ENCODE results near the gene PVALB. TPM values are rescaled to one million over a fixed set of nuclear protein-coding genes. Genes with fewer than 3 reads are reported as not detected.

The PVALB gene
- total RNA-seq, 2 experiments from 2014 or later = not detected

DNA sequence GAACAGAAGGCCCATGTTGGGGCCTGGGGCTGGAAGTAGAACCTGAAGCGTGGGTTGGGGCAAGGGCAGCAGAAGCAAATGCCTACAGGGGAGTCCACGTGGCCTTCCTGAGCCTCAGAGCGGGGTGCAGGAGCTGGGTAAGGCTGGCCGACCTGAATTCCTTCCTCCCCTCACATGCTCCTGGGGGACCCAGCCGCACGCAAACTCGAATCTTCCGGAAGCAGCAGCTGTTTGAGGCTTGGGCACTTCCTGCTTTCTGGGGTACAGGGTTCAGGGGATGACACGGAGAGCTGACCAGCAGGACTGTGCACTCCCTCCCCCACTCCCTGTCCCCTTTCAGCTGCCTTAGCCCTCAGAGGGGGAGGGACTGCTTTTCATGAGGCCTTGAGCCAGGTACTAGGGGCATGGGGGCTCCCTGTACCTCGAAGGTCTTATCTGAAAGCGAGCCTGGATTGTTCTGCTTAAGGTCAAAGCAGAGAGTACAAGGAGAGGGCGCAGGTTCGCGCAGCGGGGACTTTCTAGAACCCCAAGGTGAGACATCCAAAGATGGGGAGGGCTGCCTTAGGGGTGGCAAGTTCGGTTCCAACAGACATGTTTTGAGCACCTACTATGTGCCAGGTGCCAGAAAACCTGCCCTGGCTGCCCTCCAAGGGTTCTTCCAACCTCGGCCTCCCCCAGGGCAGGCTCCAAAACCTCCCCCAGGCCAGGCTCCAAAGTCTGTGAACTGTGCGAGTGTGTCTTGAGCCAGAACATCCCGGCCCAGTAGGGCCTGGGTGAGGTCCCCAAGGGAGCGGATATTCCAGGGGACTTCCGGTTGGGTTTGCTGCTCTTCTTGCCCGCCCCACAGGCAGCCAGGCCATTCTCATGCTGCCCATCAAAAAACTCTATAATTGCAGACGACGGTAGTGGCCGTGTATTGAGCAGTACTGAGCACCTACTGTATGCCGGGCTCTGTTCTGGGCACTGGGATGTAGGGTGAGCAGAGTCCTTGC, 45.7 kb upstream of the PVALB start:
- TF ChIP-seq EZH2phosphoT487 (IDR thresholded peaks at IDR 0.05; ENCODE audit: borderline replicate concordance, low read depth, low read length) (no peak), CTCF (conservative IDR thresholded peaks at IDR 0.05; ENCODE audit: low read length) (no peak)
- intact Hi-C loops (cut with micrococcal nuclease; ENCODE audit: unreplicated experiment) = loop anchor here (5.0 kb wide), 1 partner anchor 155 kb away; the partner anchor contains the start of genes MPST and TST
- H3K4me2 ChIP-seq (ENCODE audit: low read length) = peak overlapping the region; percentile 88

DNA sequence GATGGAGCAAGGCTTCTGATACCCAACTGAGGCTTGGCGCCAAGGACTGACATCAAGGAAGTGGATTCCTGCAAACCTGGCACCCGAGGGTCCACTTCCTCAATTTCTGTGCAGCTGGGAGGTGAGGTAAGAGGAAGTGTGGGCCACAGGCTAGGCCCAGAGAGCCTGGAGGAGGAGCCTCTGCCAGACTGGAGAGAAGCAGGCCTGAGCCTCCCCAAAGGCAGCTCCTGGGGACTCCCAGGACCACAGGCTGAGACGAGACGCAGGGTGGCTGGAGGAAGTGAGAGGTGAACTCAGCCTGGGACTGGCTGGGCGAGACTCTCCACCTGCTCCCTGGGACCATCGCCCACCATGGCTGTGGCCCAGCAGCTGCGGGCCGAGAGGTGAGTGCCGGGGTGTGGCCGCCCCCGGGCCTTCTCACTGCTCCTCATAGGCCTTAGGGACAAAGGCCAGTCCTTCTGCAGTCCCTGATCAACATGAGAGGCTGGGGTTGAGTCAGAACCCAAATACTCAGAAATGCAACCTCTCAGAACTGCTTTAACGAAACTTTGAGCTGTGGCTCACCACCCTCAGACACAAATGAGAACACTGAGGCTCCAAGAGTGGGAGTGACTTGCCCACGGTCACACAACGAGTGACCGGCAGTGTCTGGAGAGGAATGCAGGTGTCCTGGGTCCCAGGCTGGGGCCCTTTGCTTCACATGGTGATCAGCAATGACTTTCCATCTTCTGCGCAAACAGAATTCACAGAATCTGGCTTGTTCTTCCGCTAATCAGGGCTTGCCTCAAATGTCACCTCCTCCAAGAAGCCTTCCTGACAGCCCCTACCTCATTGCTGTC, 44.2 kb upstream of the PVALB start, which contains the start of gene NCF4:
Gene NCF4 (plus strand): TSS at position 186 of the 839 bp plus-strand sequence. CDS start 166 bp downstream, at position 352.
- intact Hi-C loops (cut with micrococcal nuclease; ENCODE audit: unreplicated experiment) = loop anchor here (1.0 to 5.0 kb wide), 2 partner anchors 117 to 156 kb away; partner anchors contain the start of genes MPST and TST
- peak; percentile 95 for DNase-seq (ENCODE audit: low spot score)
- Histone ChIP-seq H3K9me2 (ENCODE audit: insufficient read depth, low read length) (no peaks in the 10 kb centered on the region), H3K27ac (ENCODE audit: low read depth, low read length, poor library complexity, severe bottlenecking) (peak within 1 kb of the TSS; percentile 91), H3K4me1 (ENCODE audit: insufficient read depth, low read length, poor library complexity, severe bottlenecking) (peaks cover 68% of the 10 kb centered on the region), H2AFZ (ENCODE audit: low read length) (peak within 1 kb of the TSS; percentile 88), H3K9me3 (ENCODE audit: low read length) (no peaks in the 10 kb centered on the region), H3K36me3 (ENCODE audit: insufficient read depth, low read length) (peaks cover 24% of the 10 kb centered on the region; the same call in 1 of the 2 replicates), H3K79me2 (ENCODE audit: insufficient read depth, low read depth, low read length) (peaks cover 19% of the 10 kb centered on the region; the same call in 1 of the 2 replicates), H4K20me1 (ENCODE audit: insufficient read depth, low read length) (no peaks in the 10 kb centered on the region), H3K4me2 (ENCODE audit: low read length) (peak within 1 kb of the TSS; percentile 88), H3K4me3 (ENCODE audit: low read depth, low read length, poor library complexity, severe bottlenecking) (peak within 1 kb of the TSS; percentile 73)
- no peak for TF ChIP-seq EZH2phosphoT487 (IDR thresholded peaks at IDR 0.05; ENCODE audit: borderline replicate concordance, low read depth, low read length)
- TF ChIP-seq CTCF (conservative IDR thresholded peaks at IDR 0.05; ENCODE audit: low read length) = no peak
- ChIA-PET POLR2A (interaction anchor here (0.7 to 1.9 kb wide), 4 partner anchors 9 to 85 kb away, joined by 3 to 8 read pairs (median 6); partner anchors contain the start of gene IFT27), CTCF (ENCODE audit: unreplicated experiment) (interaction anchor here (0.6 to 2.0 kb wide), 2 partner anchors 80 to 117 kb away, joined by 4 to 12 read pairs; no protein-coding TSS in a partner anchor)
- BruUV-seq (replicated peaks) = TSS peak; percentile 81

More for the DNA sequence above, 45.7 kb upstream of the PVALB start:
- DNase-seq (ENCODE audit: low spot score) = peak; percentile 66
- BruUV-seq (replicated peaks) = no TSS peak
- Histone ChIP-seq H3K9me2 (ENCODE audit: insufficient read depth, low read length) (no peaks in the 10 kb centered on the region), H3K4me3 (ENCODE audit: low read depth, low read length, poor library complexity, severe bottlenecking) (peak overlapping the region; percentile 73), H3K27ac (ENCODE audit: low read depth, low read length, poor library complexity, severe bottlenecking) (peak overlapping the region; percentile 91), H3K4me1 (ENCODE audit: insufficient read depth, low read length, poor library complexity, severe bottlenecking) (peaks cover 58% of the 10 kb centered on the region), H3K79me2 (ENCODE audit: insufficient read depth, low read depth, low read length) (peaks cover 19% of the 10 kb centered on the region; the same call in 1 of the 2 replicates), H2AFZ (ENCODE audit: low read length) (peak overlapping the region; percentile 23; the same call in 1 of the 2 replicates), H3K9me3 (ENCODE audit: low read length) (no peaks in the 10 kb centered on the region), H3K36me3 (ENCODE audit: insufficient read depth, low read length) (peaks cover 37% of the 10 kb centered on the region), H4K20me1 (ENCODE audit: insufficient read depth, low read length) (no peaks in the 10 kb centered on the region)
- POLR2A ChIA-PET = interaction anchor here (0.6 to 1.8 kb wide), 2 partner anchors 87 to 311 kb away, joined by 3 to 8 read pairs; partner anchors contain the start of gene IFT27
- CTCF ChIA-PET (ENCODE audit: unreplicated experiment) = no interaction called here

Data from OCI-LY7 (cell line).